GOT3 (cell line): ENCODE results near the gene CBR3.
A peak's percentile ranks its signal among the peaks of the same experiment; 100 is the strongest.
"Not testable (repeated sequence)": the region's sequence is repeated elsewhere in the genome, so short reads cannot be mapped to it uniquely, and the experiment has no call there.

ENCODE experiments used
- DNase-seq: peaks from one replicate; lab custom pipeline; 2025; ENCODE audit warnings: mixed read lengths; lab: John Stamatoyannopoulos, UW

Gene CBR3

GRCh38 chr21:36117286-36117741 is 17.6 kb upstream of the CBR3 start:
- no peak for DNase-seq

- no peak for DNase-seq
Measured at GRCh38 chr21:36120304-36120888, 14.5 kb upstream of the CBR3 start.

GRCh38 chr21:36122977-36123376 is 11.9 kb upstream of the CBR3 start:
- no peak for DNase-seq

- DNase-seq, result no peak
Measured at GRCh38 chr21:36124395-36124794, 10.5 kb upstream of the CBR3 start.

- DNase-seq, result no peak
Measured at GRCh38 chr21:36125512-36126207, 9.2 kb upstream of the CBR3 start.

- no peak for DNase-seq
Measured at GRCh38 chr21:36126208-36126565, 8.7 kb upstream of the CBR3 start.

GRCh38 chr21:36126621-36127110 is 8.2 kb upstream of the CBR3 start:
- no peak for DNase-seq

GRCh38 chr21:36127250-36127904 is 7.5 kb upstream of the CBR3 start:
- DNase-seq, result no peak

- no peak for DNase-seq
Measured at GRCh38 chr21:36127977-36128376, 6.9 kb upstream of the CBR3 start.

GRCh38 chr21:36129219-36129618 is 5.7 kb upstream of the CBR3 start:
- DNase-seq, result no peak

GRCh38 chr21:36130414-36130762 is 4.5 kb upstream of the CBR3 start:
- DNase-seq, result not testable (repeated sequence)

- not testable (repeated sequence) for DNase-seq
Measured at GRCh38 chr21:36130839-36131238, 4.0 kb upstream of the CBR3 start.

- DNase-seq, result no peak
Measured at GRCh38 chr21:36132696-36133095, 2.2 kb upstream of the CBR3 start.

- DNase-seq, result peak; percentile 64
Measured at GRCh38 chr21:36135391-36136102, 668 bp downstream of the CBR3 start.

GRCh38 chr21:36139791-36140190 is 4.9 kb downstream of the CBR3 start:
- not testable (repeated sequence) for DNase-seq

- DNase-seq, result no peak
Measured at GRCh38 chr21:36141513-36141925, 6.6 kb downstream of the CBR3 start.

GRCh38 chr21:36144233-36144632 is 9.4 kb downstream of the CBR3 start:
- not testable (repeated sequence) for DNase-seq

GRCh38 chr21:36145259-36145658 is 10.4 kb downstream of the CBR3 start:
- DNase-seq, result no peak

- DNase-seq, result no peak
Measured at GRCh38 chr21:36147911-36148310, 13.0 kb downstream of the CBR3 start.

- DNase-seq, result no peak
Measured at GRCh38 chr21:36148886-36149285, 14.0 kb downstream of the CBR3 start.

GRCh38 chr21:36149788-36150711 is 15.2 kb downstream of the CBR3 start:
- no peak for DNase-seq
